Central memory CD8-positive, alpha-beta T cell (primary cell): Measurements from ENCODE around the gene VPS8.

ENCODE experiments used
- ATAC-seq: fragments of 150-1000 bp; cut with Tn5 transposase; replicated peaks from 2 replicates; pipeline ENCODE4 v1.10.0; 2022; ENCODE audit warnings: mild to moderate bottlenecking, moderate FRiP score, moderate number of reproducible peaks; ENCODE audit not compliant: poor library complexity, severe bottlenecking; ENCODE audit errors: extremely low read depth
- DNase-seq, 2 donors: peaks; one replicate each; pipeline ENCODE4 v3.0.0; 2021; ENCODE audit warnings: low spot score in 2 of 2
- H3K27ac Mint-ChIP-seq: one replicate; pipeline ENCODE4 v1.8.0; 2022; ENCODE audit warnings: low read depth, mild to moderate bottlenecking, moderate library complexity, mixed read lengths
- H3K27me3 Mint-ChIP-seq: one replicate; pipeline ENCODE4 v1.8.0; 2022; ENCODE audit warnings: mixed read lengths
- H3K36me3 Mint-ChIP-seq: one replicate; pipeline ENCODE4 v1.8.0; 2022; ENCODE audit warnings: mild to moderate bottlenecking, moderate library complexity, mixed read lengths; ENCODE audit not compliant: insufficient read depth
- H3K4me1 Mint-ChIP-seq: one replicate; pipeline ENCODE4 v1.8.0; 2022; ENCODE audit warnings: mixed read lengths
- H3K4me3 Mint-ChIP-seq: one replicate; pipeline ENCODE4 v1.8.0; 2022; ENCODE audit warnings: mild to moderate bottlenecking, moderate library complexity, mixed read lengths
- H3K9me3 Mint-ChIP-seq: one replicate; pipeline ENCODE4 v1.8.0; 2022; ENCODE audit warnings: mixed read lengths

VPS8 gene

GRCh38 chr3:185069037-185070030 is 257.4 kb downstream of the VPS8 start:
- no peak overlapping the region for H3K4me3 Mint-ChIP-seq
- H3K27ac Mint-ChIP-seq: no peak overlapping the region
- H3K4me1 Mint-ChIP-seq: no peaks in the 10 kb centered on the region
- peaks cover 7% of the 10 kb centered on the region for H3K27me3 Mint-ChIP-seq
- H3K9me3 Mint-ChIP-seq: no peaks in the 10 kb centered on the region
- DNase-seq (no peak), ATAC-seq (no peak)
- H3K36me3 Mint-ChIP-seq: peaks cover 2% of the 10 kb centered on the region

- Mint-ChIP-seq H3K4me3 (no peak overlapping the region), H3K36me3 (peaks cover 2% of the 10 kb centered on the region), H3K27me3 (peaks cover 15% of the 10 kb centered on the region)
These were observed 258.7 kb downstream of the VPS8 start for GRCh38 chr3:185070491-185071286.

GRCh38 chr3:185071287-185071800 is 259.4 kb downstream of the VPS8 start:
- no peak for ATAC-seq
- Mint-ChIP-seq H3K27ac (no peak overlapping the region), H3K36me3 (peaks cover 2% of the 10 kb centered on the region)

More at GRCh38 chr3:185070491-185071286, 258.7 kb downstream of the VPS8 start:
- Mint-ChIP-seq H3K27ac (no peak overlapping the region), H3K4me1 (no peaks in the 10 kb centered on the region), H3K9me3 (no peaks in the 10 kb centered on the region)
- ATAC-seq: no peak
- DNase-seq: no peak

GRCh38 chr3:185075547-185075946 is 263.6 kb downstream of the VPS8 start:
- Mint-ChIP-seq H3K9me3 (no peaks in the 10 kb centered on the region), H3K4me3 (no peak overlapping the region), H3K27me3 (peaks cover 26% of the 10 kb centered on the region), H3K4me1 (no peaks in the 10 kb centered on the region), H3K36me3 (peaks cover 2% of the 10 kb centered on the region), H3K27ac (no peak overlapping the region)
- ATAC-seq (no peak), DNase-seq (no peak)

More at GRCh38 chr3:185071287-185071800, 259.4 kb downstream of the VPS8 start:
- Mint-ChIP-seq H3K4me3 (no peak overlapping the region), H3K9me3 (no peaks in the 10 kb centered on the region), H3K27me3 (peaks cover 17% of the 10 kb centered on the region), H3K4me1 (no peaks in the 10 kb centered on the region)
- no peak for DNase-seq

GRCh38 chr3:185076219-185076618 is 264.3 kb downstream of the VPS8 start:
- Mint-ChIP-seq H3K4me3 (no peak overlapping the region), H3K27me3 (peaks cover 26% of the 10 kb centered on the region), H3K36me3 (peaks cover 2% of the 10 kb centered on the region), H3K9me3 (no peaks in the 10 kb centered on the region), H3K27ac (no peak overlapping the region), H3K4me1 (no peaks in the 10 kb centered on the region)
- ATAC-seq: no peak
- no peak for DNase-seq

- ATAC-seq: no peak
- no peak overlapping the region for H3K4me3 Mint-ChIP-seq
- no peak for DNase-seq
- H3K27ac Mint-ChIP-seq: no peak overlapping the region
- no peaks in the 10 kb centered on the region for H3K4me1 Mint-ChIP-seq
- H3K36me3 Mint-ChIP-seq: no peaks in the 10 kb centered on the region
- no peaks in the 10 kb centered on the region for H3K9me3 Mint-ChIP-seq
- H3K27me3 Mint-ChIP-seq: peaks cover 23% of the 10 kb centered on the region
These were observed 267.7 kb downstream of the VPS8 start for GRCh38 chr3:185079625-185080024.

- DNase-seq (no peak), ATAC-seq (no peak)
- Mint-ChIP-seq H3K27ac (no peak overlapping the region), H3K36me3 (no peaks in the 10 kb centered on the region), H3K27me3 (peaks cover 30% of the 10 kb centered on the region), H3K4me1 (no peaks in the 10 kb centered on the region), H3K4me3 (no peak overlapping the region), H3K9me3 (no peaks in the 10 kb centered on the region)
These were observed 269.6 kb downstream of the VPS8 start for GRCh38 chr3:185081521-185081920.

GRCh38 chr3:185082149-185082548 is 270.2 kb downstream of the VPS8 start:
- Mint-ChIP-seq H3K9me3 (no peaks in the 10 kb centered on the region), H3K4me1 (no peaks in the 10 kb centered on the region), H3K4me3 (no peak overlapping the region), H3K27ac (no peak overlapping the region), H3K27me3 (peaks cover 25% of the 10 kb centered on the region), H3K36me3 (no peaks in the 10 kb centered on the region)
- ATAC-seq (no peak), DNase-seq (no peak)

GRCh38 chr3:185082829-185083228 is 270.9 kb downstream of the VPS8 start:
- Mint-ChIP-seq H3K9me3 (no peaks in the 10 kb centered on the region), H3K27ac (no peak overlapping the region), H3K4me3 (no peak overlapping the region)

GRCh38 chr3:185084402-185084801 is 272.4 kb downstream of the VPS8 start:
- no peaks in the 10 kb centered on the region for H3K9me3 Mint-ChIP-seq
- ATAC-seq: no peak
- no peak overlapping the region for H3K27ac Mint-ChIP-seq
- no peak overlapping the region for H3K4me3 Mint-ChIP-seq
- no peaks in the 10 kb centered on the region for H3K36me3 Mint-ChIP-seq
- DNase-seq: no peak
- peaks cover 22% of the 10 kb centered on the region for H3K27me3 Mint-ChIP-seq
- no peaks in the 10 kb centered on the region for H3K4me1 Mint-ChIP-seq

More at GRCh38 chr3:185082829-185083228, 270.9 kb downstream of the VPS8 start:
- DNase-seq (no peak), ATAC-seq (no peak)
- Mint-ChIP-seq H3K4me1 (no peaks in the 10 kb centered on the region), H3K27me3 (peaks cover 22% of the 10 kb centered on the region), H3K36me3 (no peaks in the 10 kb centered on the region)

- no peaks in the 10 kb centered on the region for H3K36me3 Mint-ChIP-seq
- H3K4me3 Mint-ChIP-seq: no peak overlapping the region
- no peaks in the 10 kb centered on the region for H3K9me3 Mint-ChIP-seq
- no peak overlapping the region for H3K27ac Mint-ChIP-seq
- no peak for ATAC-seq
- peaks cover 22% of the 10 kb centered on the region for H3K27me3 Mint-ChIP-seq
- DNase-seq: no peak
- H3K4me1 Mint-ChIP-seq: no peaks in the 10 kb centered on the region
These were observed 272.9 kb downstream of the VPS8 start for GRCh38 chr3:185084901-185085300.

GRCh38 chr3:185087419-185087818 is 275.5 kb downstream of the VPS8 start:
- no peak for ATAC-seq
- Mint-ChIP-seq H3K27ac (no peak overlapping the region), H3K36me3 (no peaks in the 10 kb centered on the region), H3K4me3 (no peak overlapping the region), H3K4me1 (no peaks in the 10 kb centered on the region), H3K9me3 (no peaks in the 10 kb centered on the region), H3K27me3 (peaks cover 24% of the 10 kb centered on the region)
- DNase-seq: no peak
